Trophoblast cell (in vitro differentiated cells and primary cell): Measurements from ENCODE around the gene ZNF726.
"Not testable (repeated sequence)": the region's sequence is repeated elsewhere in the genome, so short reads cannot be mapped to it uniquely, and the experiment has no call there.

ENCODE experiments used
- DNase-seq, 2 donors: peaks; one replicate each; pipeline ENCODE4 v3.0.0-alpha.2; 2016
- H2AFZ ChIP-seq: 2 replicates; pipeline ENCODE4 v1.6.1; 2013; ENCODE audit warnings: low read length, moderate library complexity, mild to moderate bottlenecking; ENCODE audit not compliant: insufficient read depth, poor library complexity
- H2AK5ac ChIP-seq: 2 replicates; pipeline ENCODE4 v1.6.1; 2013; ENCODE audit warnings: mild to moderate bottlenecking, low read length
- H2BK120ac ChIP-seq: 2 replicates; pipeline ENCODE4 v1.6.1; 2013; ENCODE audit warnings: low read length, mild to moderate bottlenecking, moderate library complexity; ENCODE audit not compliant: insufficient read depth, poor library complexity
- H2BK12ac ChIP-seq: 2 replicates; pipeline ENCODE4 v1.6.1; 2013; ENCODE audit warnings: mild to moderate bottlenecking, low read length, moderate library complexity
- H2BK5ac ChIP-seq: 2 replicates; pipeline ENCODE4 v1.6.1; 2013; ENCODE audit warnings: low read length, low read depth, moderate library complexity, mild to moderate bottlenecking; ENCODE audit not compliant: poor library complexity
- H3K14ac ChIP-seq: 2 replicates; pipeline ENCODE4 v1.6.1; 2013; ENCODE audit warnings: mild to moderate bottlenecking, low read length
- H3K18ac ChIP-seq: 2 replicates; pipeline ENCODE4 v1.6.1; 2013; ENCODE audit warnings: mild to moderate bottlenecking, low read length
- H3K23ac ChIP-seq: 2 replicates; pipeline ENCODE4 v1.6.1; 2013; ENCODE audit warnings: low read length
- H3K27ac ChIP-seq: 2 replicates; pipeline ENCODE4 v1.5.1; 2013; ENCODE audit warnings: low read depth, mild to moderate bottlenecking, inconsistent platforms, low read length, moderate library complexity
- H3K27me3 ChIP-seq: 2 replicates; pipeline ENCODE4 v1.6.1; 2013; ENCODE audit warnings: inconsistent platforms, mild to moderate bottlenecking, low read length, moderate library complexity; ENCODE audit not compliant: insufficient read depth
- H3K36me3 ChIP-seq, 2 experiments: 1 replicate in 1 of 2; 2 replicates in 1 of 2; pipeline ENCODE4 v1.6.1; 2013; ENCODE audit warnings: low read length in 2 of 2, mild to moderate bottlenecking in 2 of 2, moderate library complexity in 1 of 2; ENCODE audit not compliant: insufficient read depth in 2 of 2, control insufficient read depth in 1 of 2
- H3K4ac ChIP-seq: 2 replicates; pipeline ENCODE4 v1.6.1; 2013; ENCODE audit warnings: low read depth, mild to moderate bottlenecking, low read length, moderate library complexity
- H3K4me1 ChIP-seq, 2 experiments: 1 replicate in 1 of 2; 2 replicates in 1 of 2; pipeline ENCODE4 v1.6.1; 2013; ENCODE audit warnings: low read length in 2 of 2, mild to moderate bottlenecking in 2 of 2, moderate library complexity in 1 of 2; ENCODE audit not compliant: insufficient read depth in 2 of 2, control insufficient read depth in 1 of 2
- H3K4me2 ChIP-seq: 2 replicates; pipeline ENCODE4 v1.6.1; 2013; ENCODE audit warnings: inconsistent platforms, mild to moderate bottlenecking, low read length, moderate library complexity
- H3K4me3 ChIP-seq: 2 replicates; pipeline ENCODE4 v1.5.1; 2013; ENCODE audit warnings: mild to moderate bottlenecking, low read depth, low read length, inconsistent platforms
- H3K79me1 ChIP-seq: one replicate; pipeline ENCODE4 v1.6.1; 2013; ENCODE audit warnings: low read length
- H3K79me2 ChIP-seq: 2 replicates; pipeline ENCODE4 v1.6.1; 2013; ENCODE audit warnings: low read length, mild to moderate bottlenecking; ENCODE audit not compliant: control insufficient read depth, insufficient read depth, poor library complexity
- H3K9ac ChIP-seq: 2 replicates; pipeline ENCODE4 v1.6.1; 2013; ENCODE audit warnings: mild to moderate bottlenecking, low read length
- H3K9me3 ChIP-seq: 2 replicates; pipeline ENCODE4 v1.6.1; 2013; ENCODE audit warnings: low read depth, mild to moderate bottlenecking, control low read depth, inconsistent platforms, low read length; ENCODE audit not compliant: insufficient read depth
- H4K12ac ChIP-seq: 2 replicates; pipeline ENCODE4 v1.6.1; 2013; ENCODE audit warnings: low read depth, mild to moderate bottlenecking, low read length, moderate library complexity
- H4K8ac ChIP-seq: 2 replicates; pipeline ENCODE4 v1.6.1; 2013; ENCODE audit warnings: low read depth, mild to moderate bottlenecking, low read length, moderate library complexity
- H4K91ac ChIP-seq: one replicate; pipeline ENCODE4 v1.6.1; 2013; ENCODE audit warnings: low read depth, mild to moderate bottlenecking, low read length, moderate library complexity
- WGBS: extraction: QIAGEN DNeasy Blood & Tissue Kit; methylation state at CpG from one replicate; pipeline ENCODE4 v1.1.7; 2013; ENCODE audit warnings: missing lambda C conversion rate; ENCODE audit not compliant: insufficient read length, insufficient coverage; ENCODE audit errors: extremely low coverage; 5-methylcytosine and 5-hydroxymethylcytosine counted together

ZNF726 gene

DNA sequence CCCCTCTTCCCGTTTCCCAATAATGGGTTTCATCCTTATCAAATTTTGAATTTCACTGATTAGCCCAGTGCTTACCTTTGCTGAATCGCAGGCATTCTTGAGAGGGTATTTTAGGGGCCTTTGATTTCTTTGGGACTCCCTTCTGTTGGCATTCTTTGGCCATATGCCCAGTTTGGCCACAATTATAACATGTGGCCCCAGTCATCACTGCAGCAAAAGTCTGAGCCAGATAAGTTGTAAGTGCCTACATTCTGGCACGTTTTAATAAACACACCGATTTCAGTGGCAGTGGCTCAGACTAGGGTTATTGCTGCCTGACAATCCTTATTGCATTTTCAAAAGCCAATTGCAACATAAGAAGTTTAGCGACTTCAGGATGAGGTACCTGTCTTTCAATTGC, 41.4 kb downstream of the ZNF726 start:
- Histone ChIP-seq H3K36me3 (no peaks in the 10 kb centered on the region), H3K14ac (no peak overlapping the region), H3K79me1 (no peaks in the 10 kb centered on the region), H4K8ac (no peak overlapping the region), H3K4me1 (no peaks in the 10 kb centered on the region), H2BK120ac (no peak overlapping the region), H3K9ac (no peak overlapping the region), H3K4ac (no peak overlapping the region), H3K4me2 (no peak overlapping the region), H3K23ac (no peak overlapping the region), H2BK12ac (no peak overlapping the region), H3K79me2 (no peaks in the 10 kb centered on the region), H4K91ac (no peak overlapping the region), H4K12ac (no peak overlapping the region), H2BK5ac (no peak overlapping the region), H2AFZ (no peak overlapping the region), H2AK5ac (no peak overlapping the region), H3K27ac (no peak overlapping the region), H3K18ac (no peak overlapping the region), H3K4me3 (no peak overlapping the region), H3K27me3 (no peaks in the 10 kb centered on the region), H3K9me3 (peaks cover 7% of the 10 kb centered on the region)
- DNase-seq: no peak
- WGBS: no CpG with 5 or more reads among the region's 5 CpGs

DNA sequence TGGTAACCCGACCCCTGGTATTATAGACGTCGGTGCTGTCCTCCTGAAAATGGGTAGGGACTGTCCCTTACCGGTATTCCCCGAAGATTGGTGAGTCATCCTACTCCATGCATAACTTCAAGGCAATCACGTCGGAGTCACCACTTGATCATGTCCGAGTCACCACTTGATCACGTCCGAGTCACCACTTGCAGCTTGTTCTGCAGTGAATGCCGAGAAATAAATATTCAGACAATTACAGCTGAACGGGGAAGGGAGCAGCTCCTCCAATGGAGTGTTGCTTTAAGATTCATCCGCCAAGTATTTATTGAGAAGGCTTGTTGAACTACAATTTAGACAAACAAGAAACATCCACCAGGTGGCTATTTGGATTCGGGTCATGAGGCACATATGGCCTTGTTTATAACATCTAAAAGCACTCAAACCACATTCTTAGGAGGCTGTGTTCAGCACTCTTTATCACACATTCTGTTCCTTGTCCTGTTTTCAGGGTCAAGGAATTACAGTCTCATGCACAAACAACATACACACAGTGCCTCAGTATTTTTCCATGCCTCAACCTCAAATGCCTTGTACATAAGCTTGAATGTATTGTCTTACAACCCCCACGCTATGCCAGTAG, 43.1 kb downstream of the ZNF726 start:
- H2BK12ac ChIP-seq: no peak overlapping the region
- H2AK5ac ChIP-seq: no peak overlapping the region
- H4K12ac ChIP-seq: no peak overlapping the region
- no peak overlapping the region for H3K4ac ChIP-seq
- no peak overlapping the region for H3K4me3 ChIP-seq
- no peaks in the 10 kb centered on the region for H3K79me2 ChIP-seq
- H3K4me2 ChIP-seq: no peak overlapping the region
- no peaks in the 10 kb centered on the region for H3K79me1 ChIP-seq
- H3K18ac ChIP-seq: no peak overlapping the region
- no peak overlapping the region for H3K9ac ChIP-seq
- H2BK120ac ChIP-seq: no peak overlapping the region
- peak; percentile 96 to 97 for DNase-seq
- H4K91ac ChIP-seq: no peak overlapping the region
- H3K23ac ChIP-seq: no peak overlapping the region
- H3K14ac ChIP-seq: no peak overlapping the region
- H2AFZ ChIP-seq: no peak overlapping the region
- no CpG with 5 or more reads among the region's 15 CpGs for WGBS
- no peak overlapping the region for H4K8ac ChIP-seq
- no peaks in the 10 kb centered on the region for H3K36me3 ChIP-seq
- H2BK5ac ChIP-seq: no peak overlapping the region
- H3K9me3 ChIP-seq: peaks cover 7% of the 10 kb centered on the region
- H3K27me3 ChIP-seq: no peaks in the 10 kb centered on the region
- no peak overlapping the region for H3K27ac ChIP-seq
- no peaks in the 10 kb centered on the region for H3K4me1 ChIP-seq

DNA sequence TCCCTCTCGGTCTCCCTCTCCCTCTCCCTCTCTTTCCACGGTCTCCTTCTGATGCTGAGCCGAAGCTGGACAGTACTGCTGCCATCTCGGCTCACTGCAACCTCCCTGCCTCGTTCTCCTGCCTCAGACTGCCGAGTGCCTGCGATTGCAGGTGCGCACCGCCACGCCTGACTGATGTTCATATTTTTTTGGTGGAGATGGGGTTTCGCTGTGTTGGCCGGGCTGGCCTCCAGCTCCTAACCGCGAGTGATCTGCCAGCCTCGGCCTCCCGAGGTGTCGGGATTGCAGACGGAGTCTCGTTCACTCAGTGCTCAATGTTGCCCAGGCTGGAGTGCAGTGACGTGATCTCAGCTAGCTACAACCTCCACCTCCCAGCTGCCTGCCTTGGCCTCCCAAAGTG, 48.7 kb downstream of the ZNF726 start:
- not testable (repeated sequence) for H3K9ac ChIP-seq, H4K91ac ChIP-seq, H3K36me3 ChIP-seq, H2AK5ac ChIP-seq, H3K23ac ChIP-seq, H3K27ac ChIP-seq, H3K27me3 ChIP-seq, H2BK5ac ChIP-seq, H2AFZ ChIP-seq, H3K4ac ChIP-seq, H3K79me1 ChIP-seq, H3K79me2 ChIP-seq, DNase-seq, H3K14ac ChIP-seq, H3K4me3 ChIP-seq, H3K9me3 ChIP-seq, H4K12ac ChIP-seq, H2BK12ac ChIP-seq, H3K4me1 ChIP-seq, H4K8ac ChIP-seq, H2BK120ac ChIP-seq, H3K4me2 ChIP-seq, H3K18ac ChIP-seq
- WGBS: no CpG with 5 or more reads among the region's 20 CpGs

DNA sequence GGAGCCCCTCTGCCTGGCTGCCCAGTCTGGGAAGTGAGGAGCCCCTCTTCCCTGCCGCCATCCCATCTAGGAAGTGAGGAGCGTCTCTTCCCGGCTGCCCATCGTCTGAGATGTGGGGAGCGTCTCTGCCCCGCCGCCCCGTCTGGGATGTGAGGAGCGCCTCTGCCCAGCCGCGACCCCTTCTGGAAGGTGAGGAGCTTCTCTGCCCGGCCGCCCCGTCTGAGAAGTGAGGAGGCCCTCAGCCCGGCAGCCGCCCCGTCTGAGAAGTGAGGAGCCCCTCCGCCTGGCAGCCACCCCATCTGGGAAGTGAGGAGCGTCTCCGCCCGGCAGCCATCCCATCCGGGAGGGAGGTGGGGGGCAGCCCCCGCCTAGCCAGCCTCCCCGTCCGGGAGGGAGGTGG, 49.2 kb downstream of the ZNF726 start:
- not testable (repeated sequence) for H3K9ac ChIP-seq, H4K8ac ChIP-seq, H3K36me3 ChIP-seq, H3K4me1 ChIP-seq, H2BK120ac ChIP-seq, H4K91ac ChIP-seq, H3K27ac ChIP-seq, H3K14ac ChIP-seq, H3K27me3 ChIP-seq, H3K4me2 ChIP-seq, H2BK5ac ChIP-seq, H3K23ac ChIP-seq, H3K9me3 ChIP-seq, H3K4me3 ChIP-seq, H4K12ac ChIP-seq, H2AK5ac ChIP-seq, H3K79me2 ChIP-seq, H3K18ac ChIP-seq, H3K79me1 ChIP-seq, H2BK12ac ChIP-seq, H2AFZ ChIP-seq, H3K4ac ChIP-seq, DNase-seq
- no CpG with 5 or more reads among the region's 25 CpGs for WGBS
